GM18507 (cell line): ENCODE results near the gene SORCS1.

Experiments used
- DNase-seq: peaks from one replicate; pipeline ENCODE4 v3.0.0; 2011; ENCODE audit warnings: low read depth; ENCODE audit not compliant: insufficient read length; ENCODE audit errors: extremely low spot score
- FAIRE-seq: peaks from 2 replicates; lab custom pipeline; 2011; peaks lifted over from hg19 to GRCh38; lab: Jason Lieb, UNC

Gene SORCS1

GRCh38 chr10:106789623-106790022 is 374.9 kb downstream of the SORCS1 start:
- FAIRE-seq (no peak), DNase-seq (no peak)

GRCh38 chr10:106788982-106789381 is 375.5 kb downstream of the SORCS1 start:
- FAIRE-seq (no peak), DNase-seq (no peak)

GRCh38 chr10:106785528-106785927 is 379.0 kb downstream of the SORCS1 start:
- no peak for DNase-seq
- no peak for FAIRE-seq

GRCh38 chr10:106780632-106781031 is 383.9 kb downstream of the SORCS1 start:
- DNase-seq (no peak), FAIRE-seq (no peak)

- FAIRE-seq = no peak
- no peak for DNase-seq
These were observed 386.7 kb downstream of the SORCS1 start for GRCh38 chr10:106777841-106778240.

GRCh38 chr10:106775127-106775526 is 389.4 kb downstream of the SORCS1 start:
- no peak for FAIRE-seq
- DNase-seq = no peak

- no peak for FAIRE-seq
- no peak for DNase-seq
These were observed 391.5 kb downstream of the SORCS1 start for GRCh38 chr10:106772957-106773356.

GRCh38 chr10:106771154-106771553 is 393.4 kb downstream of the SORCS1 start:
- FAIRE-seq = no peak
- DNase-seq = no peak

- FAIRE-seq (no peak), DNase-seq (no peak)
These were observed 396.3 kb downstream of the SORCS1 start for GRCh38 chr10:106768204-106768603.

- DNase-seq (no peak), FAIRE-seq (no peak)
These were observed 398.6 kb downstream of the SORCS1 start for GRCh38 chr10:106765928-106766327.

GRCh38 chr10:106765241-106765754 is 399.2 kb downstream of the SORCS1 start:
- FAIRE-seq (no peak), DNase-seq (no peak)

- FAIRE-seq (no peak), DNase-seq (no peak)
These were observed 400.1 kb downstream of the SORCS1 start for GRCh38 chr10:106764360-106764759.

GRCh38 chr10:106761906-106762305 is 402.6 kb downstream of the SORCS1 start:
- DNase-seq (no peak), FAIRE-seq (no peak)

- FAIRE-seq (no peak), DNase-seq (no peak)
These were observed 407.0 kb downstream of the SORCS1 start for GRCh38 chr10:106757521-106757920.

GRCh38 chr10:106751091-106751490 is 413.4 kb downstream of the SORCS1 start:
- no peak for FAIRE-seq
- DNase-seq = no peak

- no peak for DNase-seq
- no peak for FAIRE-seq
These were observed 417.6 kb downstream of the SORCS1 start for GRCh38 chr10:106746868-106747267.

- DNase-seq = no peak
- FAIRE-seq = no peak
These were observed 423.4 kb downstream of the SORCS1 start for GRCh38 chr10:106741006-106741530.

- FAIRE-seq (no peak), DNase-seq (no peak)
These were observed 424.4 kb downstream of the SORCS1 start for GRCh38 chr10:106740071-106740470.

- DNase-seq = no peak
- FAIRE-seq = no peak
These were observed 430.3 kb downstream of the SORCS1 start for GRCh38 chr10:106734220-106734619.

- no peak for FAIRE-seq
- no peak for DNase-seq
These were observed 436.3 kb downstream of the SORCS1 start for GRCh38 chr10:106728232-106728631.

GRCh38 chr10:106727170-106727569 is 437.3 kb downstream of the SORCS1 start:
- DNase-seq (no peak), FAIRE-seq (no peak)

- no peak for FAIRE-seq
- DNase-seq = no peak
These were observed 442.0 kb downstream of the SORCS1 start for GRCh38 chr10:106722524-106722923.
